Ovary (tissue), 10 donors: ENCODE measurements around the gene ERMAP. TPM values are rescaled to one million over a fixed set of nuclear protein-coding genes. Genes with fewer than 3 reads are reported as not detected.

Source experiments
- DNase-seq, 5 donors: peaks; one replicate each; pipeline ENCODE4 v3.0.0-alpha.2; 2019 to 2020
- H3K27ac ChIP-seq, 2 donors: fragments of 200-600 bp; one replicate each; pipeline versions ENCODE4 v1.5.1 to v1.8.0; 2019 to 2022
- H3K27me3 ChIP-seq: fragments of 200-600 bp; one replicate; pipeline ENCODE4 v1.8.0; 2022
- H3K36me3 ChIP-seq: fragments of 200-600 bp; sonication (generic); one replicate; pipeline ENCODE4 v1.5.1; 2019
- H3K4me1 ChIP-seq: one replicate; pipeline ENCODE4 v1.8.1; 2013; ENCODE audit warnings: mild to moderate bottlenecking, moderate library complexity; ENCODE audit not compliant: insufficient read depth
- H3K4me3 ChIP-seq: fragments of 200-600 bp; sonication (generic); one replicate; pipeline ENCODE4 v1.5.1; 2017
- H3K9me3 ChIP-seq, 2 donors: fragments of 200-600 bp in 1 of 2; sonication (generic) in 1 of 2; one replicate each; pipeline versions ENCODE4 v1.5.1 to v1.8.1; 2013 to 2019; ENCODE audit warnings: mild to moderate bottlenecking in 1 of 2, moderate library complexity in 1 of 2
- CTCF ChIP-seq, 3 donors: fragments of 450-650 bp in 2 of 3; fragments of 200-600 bp in 1 of 3; IDR thresholded peaks; one replicate each; pipeline versions ENCODE4 v1.5.1 to v1.8.0; 2016 to 2022; ENCODE audit warnings: antibody characterized with exemption in 3 of 3, mild to moderate bottlenecking in 1 of 3
- EP300 ChIP-seq: sonication (generic); formaldehyde crosslinking; IDR thresholded peaks from one replicate; pipeline ENCODE4 v1.6.1; 2017; ENCODE audit warnings: antibody characterized with exemption
- POLR2A ChIP-seq: fragments of 450-650 bp; IDR thresholded peaks from one replicate; pipeline ENCODE4 v1.6.1; 2017; ENCODE audit warnings: antibody characterized with exemption, mild to moderate bottlenecking, moderate library complexity
- WGBS, 3 donors: extraction: QIAGEN DNeasy Blood & Tissue Kit in 1 of 3; methylation state at CpG; one replicate each; pipeline versions ENCODE4 v1.1.5 to v1.1.7; 2013 to 2017; 5-methylcytosine and 5-hydroxymethylcytosine counted together
- intact Hi-C, 4 donors: fragments of 100-400 bp; cut with DNase I; formaldehyde crosslinking; loops; one replicate each; pipeline versions ENCODE4 v1.11.0 to v1.15.1; 2022 to 2023
- long read RNA-seq, 3 donors: library from polyadenylated mRNA in 2 of 3; unstranded in 2 of 3; transcript quantifications; one replicate each; pipeline ENCODE4 v2.0.0 and lab custom pipeline, GENCODE V29; 2021 to 2026
- polyA plus RNA-seq, 2 donors: library from polyadenylated mRNA; stranded (reverse); fragments of 200-250 nt in 1 of 2; fragments of 350-450 nt in 1 of 2; fragmentation: Illumina TruSeq in 1 of 2; extraction: RNeasy Lipid Tissue Mini Kit (QIAGEN cat#74804) in 1 of 2; gene quantifications; one replicate each; pipeline ENCODE4 v1.2.3, GENCODE V29; 2013 to 2014
- total RNA-seq, 7 donors: library from RNA; depleted of rRNA in 2 of 7; stranded (reverse); fragments of >200 nt in 2 of 7; fragmentation: NEBNext Ultra II Directional in 3 of 7; extraction: Animal tissue kit (Norgen Biotek cat#: 25700) in 3 of 7; gene quantifications; one replicate each; pipeline versions ENCODE4 v1.1.0 to v1.2.4, GENCODE V29; 2016 to 2023
- donor health status: DM: no; HTN: no; CAD: no; lungs with moderate emphysema.
- donor health status: DM: no; HTN: no; CAD: no.
- donor health status: Bipolar disorder and iron deficiency.
- donor health status: DM: yes; HTN: yes; CAD: no.
- donor health status: DM: no; HTN: no; CAD: no.
- donor health status: DM: yes; HTN: yes; CAD: no.

Gene ERMAP
- total RNA-seq (10 to 100 TPM in 1 of 7 donors, 1 to 10 TPM in 6; 3.2 to 10.6 (median 7.7) TPM), polyA plus RNA-seq (10 to 100 TPM in 1 of 2 donors, 1 to 10 TPM in 1; 5.0 to 12.8 TPM)
- long read RNA-seq, donor 1, partial matches to known transcripts: 6 of 16 reads
- long read RNA-seq, donor 1, other reads (novel, unspliced or antisense): 6 of 16 reads
- long read RNA-seq, donor 2: 0 reads
- long read RNA-seq, donor 3, partial matches to known transcripts: 0 of 8 reads
- long read RNA-seq, donor 3, other reads (novel, unspliced or antisense): 6 of 8 reads

DNA sequence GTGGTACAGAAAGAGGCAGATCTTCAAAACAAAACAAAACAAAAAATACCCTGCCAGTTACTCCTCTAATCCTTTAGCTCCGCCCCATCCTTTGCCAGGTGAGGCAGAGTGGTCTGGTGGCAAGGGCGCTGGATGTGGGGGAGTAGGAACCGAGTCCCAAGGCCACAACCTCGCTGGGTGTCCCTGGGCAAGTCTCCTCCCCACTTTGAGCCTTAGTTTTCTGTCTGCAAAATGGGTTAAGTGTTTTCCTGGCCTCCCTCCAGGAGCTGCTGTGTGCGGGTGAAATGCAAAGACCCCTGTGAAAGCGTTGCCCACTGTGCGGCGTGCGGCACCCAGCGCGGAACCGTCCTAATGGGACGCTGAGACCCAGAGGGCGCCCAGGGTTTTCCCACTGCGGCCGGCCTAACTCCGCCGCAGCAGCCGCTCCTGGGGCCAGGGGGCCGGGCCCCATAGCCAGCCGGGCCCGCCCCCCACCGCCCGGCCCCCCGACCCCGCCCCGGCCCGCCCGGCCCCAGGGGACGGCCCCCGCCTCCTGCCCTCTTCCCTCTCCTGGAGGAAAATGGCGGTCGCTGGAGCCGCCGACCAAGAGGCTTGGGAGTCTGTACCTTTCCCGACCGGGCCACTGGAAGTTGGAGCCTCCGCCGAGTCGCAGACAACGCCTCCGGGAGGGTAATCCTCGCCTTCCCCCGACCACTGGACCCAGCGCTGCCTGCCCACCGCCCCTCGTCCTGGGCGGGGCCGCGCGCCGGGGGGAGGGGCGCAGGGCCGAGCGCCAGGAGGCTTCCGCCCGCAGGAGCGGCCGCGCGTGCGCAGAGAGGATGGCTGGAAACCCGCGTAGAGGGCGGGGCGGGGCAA is at the start of gene ERMAP, which contains the start of gene SVBP:
TSS of gene ERMAP (plus strand) at position 538 of the 855 bp plus-strand sequence. CDS start 13,327 bp downstream, outside the sequence.
TSS of gene SVBP (minus strand) at position 813 of the 855 bp plus-strand sequence. CDS start 853 bp downstream, outside the sequence.
- TF ChIP-seq CTCF (IDR thresholded peaks at IDR 0.05) (no peak), POLR2A (peak; percentile 40)
- intact Hi-C loops: loop anchor here in 1 of 4 donors (10.0 kb wide), 1 partner anchor 52 kb away; the partner anchor contains the start of genes C1orf50 and P3H1
- 1% methylated on average over 52 to 66 of the region's 66 CpGs for WGBS, 3 donors
- Histone ChIP-seq H3K4me3 (peak within 1 kb of the TSS; percentile 90), H3K27me3 (no peaks in the 10 kb centered on the region), H3K27ac (peak within 1 kb of the TSS; percentile 71 to 99), H3K9me3 (no peaks in the 10 kb centered on the region), H3K36me3 (no peaks in the 10 kb centered on the region), H3K4me1 (peaks cover 7% of the 10 kb centered on the region)
- peak; percentile 92 to 96 (median 95) for DNase-seq

DNA sequence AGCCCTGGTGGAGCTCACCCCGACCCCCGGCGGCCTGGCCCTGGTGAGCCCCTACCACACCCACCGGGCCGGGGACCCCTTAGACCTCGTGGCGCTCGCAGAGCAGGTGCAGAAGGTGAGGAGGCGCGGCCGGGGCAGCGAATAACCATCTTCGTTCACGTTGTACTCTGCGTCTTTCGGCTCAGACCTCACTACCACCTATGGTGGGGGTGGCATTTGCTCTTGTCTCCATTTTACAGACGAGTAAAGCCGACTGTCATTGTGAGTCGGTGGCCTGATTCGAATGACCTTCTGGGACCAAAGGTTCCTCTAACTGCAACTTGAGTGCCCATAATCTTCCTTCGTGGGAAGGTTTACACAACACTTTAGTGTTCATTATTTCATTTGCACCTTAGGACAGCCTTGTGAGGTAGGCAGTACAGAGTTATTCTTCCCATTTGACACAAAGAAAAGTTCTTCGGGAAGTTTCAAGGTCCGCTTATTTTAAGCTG is 49.4 kb upstream of the ERMAP start:
- Histone ChIP-seq H3K36me3 (no peaks in the 10 kb centered on the region), H3K4me3 (peak overlapping the region; percentile 81), H3K27me3 (no peaks in the 10 kb centered on the region), H3K27ac (peak overlapping the region; percentile 72 to 78), H3K9me3 (no peaks in the 10 kb centered on the region), H3K4me1 (peaks cover 11% of the 10 kb centered on the region)
- WGBS, 3 donors: 0 to 2% (median 1%) methylated on average over 21 to 23 of the region's 23 CpGs
- intact Hi-C loops: loop anchor here in 3 of 4 donors (10.0 kb wide), 3 partner anchors 47 to 157 kb away; partner anchors contain the start of genes YBX1 (in 2 of the 3), ERMAP (in 1 of the 3) and SVBP (in 1 of the 3)
- TF ChIP-seq EP300: no peak
- TF ChIP-seq CTCF (IDR thresholded peaks at IDR 0.05): no peak
- no peak for TF ChIP-seq POLR2A
- no peak for DNase-seq

DNA sequence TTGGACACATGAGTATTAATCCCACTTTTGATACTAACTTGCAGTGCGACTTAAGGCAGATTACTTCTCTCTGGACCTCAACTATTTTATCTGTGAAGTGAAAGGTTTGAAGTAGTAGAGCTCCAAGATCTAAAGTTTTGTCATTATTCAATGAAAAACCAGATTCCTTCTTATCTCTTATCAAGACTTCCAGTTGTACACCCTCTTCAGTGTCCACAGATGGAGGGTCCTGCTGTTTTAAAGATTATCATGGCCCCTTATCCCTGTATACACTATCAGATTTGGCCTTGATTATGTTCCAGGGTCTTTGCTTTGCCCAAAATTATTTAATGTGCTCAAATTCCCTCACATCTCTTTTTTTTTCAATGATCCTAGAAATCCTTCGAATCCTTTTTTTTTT is 48.8 kb upstream of the ERMAP start:
- 71 to 79% (median 72%) methylated on average over 2 of the region's 2 CpGs for WGBS, 3 donors
- Histone ChIP-seq H3K4me3 (peak overlapping the region; percentile 81), H3K27ac (no peak overlapping the region), H3K36me3 (no peaks in the 10 kb centered on the region), H3K27me3 (no peaks in the 10 kb centered on the region), H3K9me3 (no peaks in the 10 kb centered on the region), H3K4me1 (peaks cover 11% of the 10 kb centered on the region)
- TF ChIP-seq POLR2A (no peak), CTCF (IDR thresholded peaks at IDR 0.05) (no peak), EP300 (no peak)
- no peak for DNase-seq
- intact Hi-C loops: loop anchor here in 3 of 4 donors (10.0 kb wide), 3 partner anchors 47 to 157 kb away; partner anchors contain the start of genes YBX1 (in 2 of the 3), ERMAP (in 1 of the 3) and SVBP (in 1 of the 3)

GRCh38 chr1:42769811-42770210 is 47.1 kb upstream of the ERMAP start:
- Histone ChIP-seq H3K36me3 (no peaks in the 10 kb centered on the region), H3K27ac (no peak overlapping the region), H3K27me3 (no peaks in the 10 kb centered on the region), H3K4me3 (no peak overlapping the region), H3K9me3 (no peaks in the 10 kb centered on the region), H3K4me1 (peaks cover 7% of the 10 kb centered on the region)
- TF ChIP-seq CTCF (IDR thresholded peaks at IDR 0.05): no peak
- TF ChIP-seq EP300: no peak
- no peak for TF ChIP-seq POLR2A
- no peak for DNase-seq
- 72 to 86% (median 76%) methylated on average over 3 of the region's 3 CpGs for WGBS, 3 donors
- intact Hi-C loops: loop anchor here in 3 of 4 donors (10.0 kb wide), 4 partner anchors 45 to 295 kb away; partner anchors contain the start of genes YBX1 (in 2 of the 3), ERMAP (in 1 of the 3) and SVBP (in 1 of the 3)
